Measurements from ENCODE around the gene PMEPA1.

The PMEPA1 gene

DNA sequence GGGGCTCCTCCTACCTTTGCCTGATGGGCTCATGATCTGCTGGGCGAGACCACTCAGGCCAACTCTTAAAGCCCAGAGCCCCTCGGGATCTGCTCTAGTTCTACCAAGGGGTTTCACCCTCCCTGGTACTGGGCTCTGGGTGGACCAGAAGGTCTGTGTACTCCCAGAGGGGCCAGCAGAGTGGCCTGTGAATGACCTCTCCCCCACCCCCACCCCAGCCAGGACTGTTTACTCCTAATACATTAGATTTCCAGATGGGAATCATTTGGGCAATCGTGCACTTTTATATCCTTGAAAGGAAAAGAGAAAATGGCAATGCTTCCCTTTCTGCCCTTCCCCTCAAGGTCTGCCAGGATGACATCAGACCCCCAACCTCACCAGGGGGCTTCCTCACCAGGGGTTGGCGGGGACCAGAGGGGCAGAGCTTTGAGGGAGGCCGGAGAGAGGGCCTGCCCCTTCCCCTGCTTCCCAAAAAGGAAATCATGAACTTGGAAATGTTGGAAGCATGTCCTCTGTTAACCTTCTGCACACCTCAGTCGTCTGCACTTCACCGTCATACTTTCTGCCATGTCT lies 37.1 kb upstream of the PMEPA1 start:
- no peak for TF ChIP-seq GATA1 (IDR thresholded peaks at IDR 0.05; ENCODE audit: low read depth, low read length)
- TF ChIP-seq POLR2A (IDR thresholded peaks at IDR 0.05; ENCODE audit: low read length) = no peak
- no peak for DNase-seq

- TF ChIP-seq POLR2A (IDR thresholded peaks at IDR 0.05; ENCODE audit: low read length) (no peak), GATA1 (IDR thresholded peaks at IDR 0.05; ENCODE audit: low read depth, low read length) (no peak)
- DNase-seq = no peak
Measured at GRCh38 chr20:57746201-57746600, 36.4 kb upstream of the PMEPA1 start.

DNA sequence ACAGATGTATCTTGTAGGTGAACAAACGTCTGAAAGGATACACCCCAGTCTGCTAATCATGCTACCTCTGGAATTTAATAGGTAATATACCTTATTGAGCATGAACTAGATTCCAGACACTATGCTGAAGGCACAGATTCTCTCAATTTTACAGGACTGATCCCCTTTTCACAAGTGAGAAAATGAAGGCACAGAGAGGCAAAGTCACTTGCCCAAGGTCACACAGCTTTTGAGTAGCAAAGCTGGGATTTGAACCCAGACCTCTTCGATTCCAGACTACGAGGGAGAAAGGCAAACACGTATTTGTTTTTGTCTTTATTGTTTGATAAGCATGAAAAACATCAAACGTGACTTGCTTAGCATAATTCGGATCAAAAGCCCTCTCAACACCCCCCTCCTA lies 34.4 kb upstream of the PMEPA1 start:
- TF ChIP-seq GATA1 (IDR thresholded peaks at IDR 0.05; ENCODE audit: low read depth, low read length) (no peak), POLR2A (IDR thresholded peaks at IDR 0.05; ENCODE audit: low read length) (no peak)
- DNase-seq = no peak

- DNase-seq = no peak
- no peak for TF ChIP-seq POLR2A (IDR thresholded peaks at IDR 0.05; ENCODE audit: low read length)
- TF ChIP-seq GATA1 (IDR thresholded peaks at IDR 0.05; ENCODE audit: low read depth, low read length) = no peak
Measured at GRCh38 chr20:57743450-57744095, 33.8 kb upstream of the PMEPA1 start.

DNA sequence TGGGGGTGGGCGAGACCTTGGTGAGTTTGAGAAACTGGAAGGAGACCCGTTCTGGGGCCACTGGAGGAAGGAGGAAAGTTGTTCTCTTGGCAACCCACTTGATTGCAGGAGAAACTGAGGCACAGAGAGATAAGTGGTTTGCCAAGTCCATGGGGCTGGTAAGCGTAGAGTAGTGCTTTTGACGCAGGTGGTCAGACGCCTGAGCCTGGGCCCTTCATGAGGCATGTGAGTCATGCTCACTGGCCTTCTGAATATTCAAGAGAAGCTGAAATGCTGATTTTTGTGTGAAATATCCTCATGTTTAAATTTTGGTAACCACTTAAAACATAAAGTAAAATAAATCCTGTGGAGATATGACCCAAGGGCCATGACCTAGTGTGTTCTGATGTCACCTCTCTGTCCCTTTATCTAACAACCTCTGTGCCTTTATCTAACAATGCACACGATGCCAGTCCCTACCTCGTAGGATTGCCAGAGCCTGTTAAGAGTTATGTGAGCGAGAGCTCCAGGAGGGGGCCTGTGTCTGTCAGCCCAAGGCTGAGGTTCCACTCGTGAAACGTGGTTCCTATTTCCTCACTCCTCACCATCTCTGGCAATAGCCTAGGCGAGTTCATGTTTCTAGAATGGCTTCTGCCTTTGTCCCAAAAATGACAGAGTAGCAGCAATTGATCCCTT lies 32.8 kb upstream of the PMEPA1 start:
- TF ChIP-seq GATA1 (IDR thresholded peaks at IDR 0.05; ENCODE audit: low read depth, low read length) = no peak
- TF ChIP-seq POLR2A (IDR thresholded peaks at IDR 0.05; ENCODE audit: low read length) = no peak
- DNase-seq = peak in 1 of 2 experiments; percentile 16

- no peak for DNase-seq
- no peak for TF ChIP-seq GATA1 (IDR thresholded peaks at IDR 0.05; ENCODE audit: low read depth, low read length)
- TF ChIP-seq POLR2A (IDR thresholded peaks at IDR 0.05; ENCODE audit: low read length) = no peak
Measured at GRCh38 chr20:57738484-57738883, 28.7 kb upstream of the PMEPA1 start.

DNA sequence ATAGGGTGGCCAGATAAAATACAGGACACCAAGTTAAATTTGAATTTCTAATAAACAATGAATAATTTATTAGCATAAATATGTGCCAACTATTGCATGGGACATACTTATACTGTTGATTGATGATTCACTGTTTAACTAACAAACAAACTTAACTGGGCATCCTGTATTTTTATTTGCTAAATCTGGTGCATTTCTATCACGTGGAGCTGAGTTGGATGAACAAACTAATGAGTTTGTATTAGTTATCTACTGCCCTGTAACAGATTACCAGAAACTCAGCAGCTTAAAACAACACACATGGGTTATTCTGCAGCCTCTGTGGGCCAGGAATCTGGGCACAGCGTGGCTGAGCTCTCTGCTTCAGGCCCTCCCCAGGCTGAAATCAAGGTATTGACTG lies 28.2 kb upstream of the PMEPA1 start:
- DNase-seq = no peak
- TF ChIP-seq GATA1 (IDR thresholded peaks at IDR 0.05; ENCODE audit: low read depth, low read length) (no peak), POLR2A (IDR thresholded peaks at IDR 0.05; ENCODE audit: low read length) (no peak)

DNA sequence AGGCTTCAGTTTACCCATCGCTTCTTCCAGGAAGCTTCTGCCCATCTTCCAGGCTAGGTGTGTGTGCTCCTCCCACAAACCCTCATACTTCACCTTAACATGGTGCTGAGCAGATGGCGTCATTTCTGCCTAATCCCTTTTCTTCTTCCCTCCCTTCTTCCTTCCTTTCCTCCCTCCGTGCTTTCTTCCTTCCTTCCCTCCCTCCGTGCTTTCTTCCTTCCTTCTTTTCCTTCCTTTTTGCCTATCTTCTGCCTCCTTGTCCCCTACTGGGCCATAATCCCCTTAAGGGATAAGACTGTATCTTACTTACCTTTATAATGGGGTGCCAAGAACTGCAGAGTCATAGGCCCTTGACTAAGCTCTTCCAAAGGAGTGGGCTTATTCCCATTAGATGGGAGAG lies 27.5 kb upstream of the PMEPA1 start:
- DNase-seq = no peak
- no peak for TF ChIP-seq POLR2A (IDR thresholded peaks at IDR 0.05; ENCODE audit: low read length)
- no peak for TF ChIP-seq GATA1 (IDR thresholded peaks at IDR 0.05; ENCODE audit: low read depth, low read length)

DNA sequence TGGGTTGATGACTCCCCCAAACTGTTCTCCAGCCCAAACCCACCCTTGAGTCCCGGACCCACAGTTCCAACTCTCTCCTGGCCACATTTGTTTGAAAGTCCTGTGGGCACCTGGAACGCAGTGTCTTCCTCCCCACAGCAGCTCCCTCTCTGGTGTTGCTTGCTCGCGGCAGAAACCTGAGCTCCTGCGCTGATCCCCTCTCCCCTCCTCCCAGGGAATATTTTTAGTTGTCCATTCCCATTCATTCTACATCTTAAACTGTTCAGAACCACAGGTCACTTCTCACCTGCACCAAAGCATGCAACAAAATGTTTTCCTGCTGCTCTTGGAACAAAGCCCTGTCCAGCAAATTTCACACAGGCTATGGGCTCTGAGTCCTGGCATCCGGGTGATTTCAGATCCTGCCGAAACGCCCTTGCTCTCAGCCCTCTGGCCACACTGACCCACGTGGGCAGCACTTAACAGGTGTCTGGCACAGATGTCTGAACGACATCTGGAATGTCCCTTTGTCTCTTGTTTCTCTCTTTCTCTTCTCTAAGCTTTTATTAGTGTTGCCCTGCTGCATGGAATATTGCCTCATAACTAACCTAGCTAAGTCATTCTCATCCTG lies 27.0 kb upstream of the PMEPA1 start:
- TF ChIP-seq POLR2A (IDR thresholded peaks at IDR 0.05; ENCODE audit: low read length) = no peak
- TF ChIP-seq GATA1 (IDR thresholded peaks at IDR 0.05; ENCODE audit: low read depth, low read length) = no peak

GRCh38 chr20:57735831-57736737 lies 26.3 kb upstream of the PMEPA1 start:
- no peak for DNase-seq
- no peak for TF ChIP-seq POLR2A (IDR thresholded peaks at IDR 0.05; ENCODE audit: low read length)
- TF ChIP-seq GATA1 (IDR thresholded peaks at IDR 0.05; ENCODE audit: low read depth, low read length) = no peak

More for the DNA sequence above, 27.0 kb upstream of the PMEPA1 start:
- DNase-seq = no peak

DNA sequence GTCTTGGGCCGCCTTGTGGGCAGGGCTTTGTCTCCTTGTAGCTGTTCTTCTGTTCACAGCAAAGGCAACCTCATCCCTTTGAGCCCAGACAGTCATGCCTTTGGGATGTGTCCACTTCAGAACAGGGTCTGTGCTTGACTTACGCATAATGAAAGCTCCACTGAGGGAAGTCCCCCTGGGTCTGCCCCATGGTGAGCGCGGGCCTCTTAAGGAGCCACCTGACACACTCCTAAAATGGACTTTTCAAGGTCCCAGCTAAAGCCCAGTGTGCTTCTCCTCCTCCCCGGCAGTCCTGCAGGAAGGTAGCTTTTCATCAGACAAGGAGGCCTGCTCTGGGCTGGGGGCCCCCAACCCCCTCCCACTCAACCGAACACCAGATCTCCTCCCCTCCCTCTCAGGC lies 24.9 kb upstream of the PMEPA1 start:
- no peak for DNase-seq
- TF ChIP-seq GATA1 (IDR thresholded peaks at IDR 0.05; ENCODE audit: low read depth, low read length) (no peak), POLR2A (IDR thresholded peaks at IDR 0.05; ENCODE audit: low read length) (no peak)

DNA sequence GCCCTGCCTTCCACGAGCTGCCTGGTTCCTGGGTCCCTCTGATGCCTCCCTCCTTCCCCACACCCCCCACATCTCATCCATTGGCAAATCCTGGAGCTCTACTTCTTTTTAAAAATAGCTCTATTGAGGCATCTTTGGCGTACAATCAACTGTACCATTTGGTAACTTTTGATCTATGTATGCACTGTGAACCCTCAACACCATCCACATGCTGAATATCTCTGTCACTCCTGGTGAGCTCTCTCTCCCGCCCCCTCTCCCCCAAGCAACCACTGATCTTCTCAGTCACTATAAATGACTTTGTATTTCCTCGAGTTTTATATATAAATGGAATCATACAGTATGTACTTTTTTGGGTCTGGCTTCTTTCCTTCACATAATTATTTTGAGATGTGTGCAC lies 22.4 kb upstream of the PMEPA1 start:
- TF ChIP-seq POLR2A (IDR thresholded peaks at IDR 0.05; ENCODE audit: low read length) = no peak
- TF ChIP-seq GATA1 (IDR thresholded peaks at IDR 0.05; ENCODE audit: low read depth, low read length) = no peak

GRCh38 chr20:57728762-57729161 lies 18.9 kb upstream of the PMEPA1 start:
- no peak for DNase-seq
- TF ChIP-seq GATA1 (IDR thresholded peaks at IDR 0.05; ENCODE audit: low read depth, low read length) (no peak), POLR2A (IDR thresholded peaks at IDR 0.05; ENCODE audit: low read length) (no peak)

More for the DNA sequence above, 22.4 kb upstream of the PMEPA1 start:
- no peak for DNase-seq

Data from erythroblast (primary cell).